Measurements from ENCODE around the gene NCOR2. TPM values are rescaled to one million over a fixed set of nuclear protein-coding genes. Genes with fewer than 3 reads are reported as not detected.

Gene NCOR2
- 48.5 and 52.2 TPM in 2 replicates for total RNA-seq (2014; rRNA removed; shearing (Covaris generic))

GRCh38 chr12:124566997-124567672 is at the start of gene NCOR2:
Gene NCOR2, minus strand, starts transcription at chr12:124567612. Its CDS starts 72,361 bp downstream, at chr12:124495251.
- DNase-seq: peak; percentile 48 to 50
- no peaks in the 10 kb centered on the region for H3K27me3 ChIP-seq
- peak within 1 kb of the TSS; percentile 84 for H3K4me3 ChIP-seq
- no peaks in the 10 kb centered on the region for H3K9me3 ChIP-seq (replicated peaks)
- peaks cover 3% of the 10 kb centered on the region for H3K36me3 ChIP-seq
- H3K27ac ChIP-seq: peak within 1 kb of the TSS; percentile 88
- peaks cover 8% of the 10 kb centered on the region for H3K4me1 ChIP-seq

DNA sequence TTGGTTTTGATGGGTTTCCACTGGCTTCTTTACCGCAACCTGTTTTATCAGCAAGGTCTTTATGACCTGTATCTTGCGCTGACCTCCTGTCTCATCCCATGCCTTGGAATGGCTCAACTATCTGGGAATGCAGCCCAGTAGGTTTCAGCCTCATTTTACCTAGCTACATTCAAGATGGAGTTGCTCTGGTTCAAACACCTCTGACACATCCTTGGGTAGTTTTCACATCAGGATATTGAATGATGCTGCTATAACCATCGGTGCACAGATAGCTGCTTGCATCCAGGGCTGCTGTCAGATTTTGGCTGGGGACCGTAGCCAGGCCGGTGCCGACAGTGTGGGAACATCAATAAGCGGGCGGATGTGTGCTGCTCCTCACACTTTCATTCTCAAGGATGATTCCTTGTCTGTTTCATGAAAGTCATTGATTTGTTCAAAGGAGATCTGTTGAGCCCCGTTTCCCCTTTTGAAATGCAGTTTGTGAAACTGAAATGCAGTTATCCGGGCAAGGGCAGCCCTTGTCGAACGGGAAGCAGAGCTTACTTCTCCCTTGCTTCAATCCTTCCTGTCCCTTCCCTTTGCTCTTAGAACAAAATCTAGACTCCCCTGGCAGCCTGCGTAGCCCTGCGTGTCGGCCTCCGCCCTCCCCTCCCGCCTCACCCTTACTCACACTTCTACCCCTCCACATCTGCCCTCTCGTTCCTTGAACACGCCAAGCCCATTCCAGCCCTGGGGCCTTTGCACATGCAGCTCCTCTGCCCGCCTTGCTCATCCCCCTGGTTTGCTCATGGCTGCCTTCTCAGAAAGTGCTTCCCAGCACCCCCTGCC is 49.2 kb upstream of the NCOR2 start:
- Histone ChIP-seq H3K36me3 (no peaks in the 10 kb centered on the region), H3K27me3 (peaks cover 12% of the 10 kb centered on the region; the same call in 1 of the 2 replicates), H3K4me1 (no peaks in the 10 kb centered on the region), H3K4me3 (no peak overlapping the region), H3K27ac (no peak overlapping the region), H3K9me3 (replicated peaks) (no peaks in the 10 kb centered on the region)
- no peak for DNase-seq

DNA sequence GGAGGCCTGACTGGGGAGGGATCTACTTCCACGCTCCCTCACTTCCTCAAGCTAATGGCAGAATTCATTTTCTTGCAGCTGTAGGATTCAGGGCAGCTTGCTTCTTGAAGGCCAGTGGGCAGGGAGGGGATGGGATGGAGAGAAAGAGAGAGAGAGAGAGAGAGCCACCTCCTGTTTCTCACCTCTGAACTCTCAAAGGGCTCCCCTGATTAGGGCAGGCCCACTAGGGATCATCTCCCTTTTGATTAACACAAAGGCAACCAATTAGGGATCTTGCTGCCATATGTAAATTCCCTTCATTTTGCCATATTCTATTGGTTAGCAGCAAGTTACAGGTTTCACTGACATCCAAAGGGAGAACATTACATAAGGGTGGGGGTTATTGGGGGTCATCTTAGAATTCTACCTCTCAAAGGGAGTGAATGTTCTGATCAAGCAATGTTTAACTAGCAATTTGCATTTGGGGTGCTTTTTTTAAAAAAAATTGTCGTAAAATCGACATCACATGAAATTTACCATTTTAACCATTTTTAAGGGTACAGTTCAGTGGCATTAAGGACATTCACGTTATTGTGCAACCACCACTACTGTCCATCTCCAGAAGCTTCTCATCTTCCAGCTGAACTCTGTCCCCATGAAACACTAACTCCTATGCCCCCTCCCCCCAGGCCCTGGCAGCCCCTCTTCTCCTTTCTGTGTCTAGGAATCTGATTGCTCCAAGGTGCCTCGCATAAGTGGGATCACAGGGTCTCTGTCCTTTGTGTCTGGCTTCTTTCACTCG is 47.3 kb upstream of the NCOR2 start:
- DNase-seq: no peak
- Histone ChIP-seq H3K4me1 (no peaks in the 10 kb centered on the region), H3K36me3 (no peaks in the 10 kb centered on the region), H3K27ac (no peak overlapping the region), H3K4me3 (no peak overlapping the region), H3K9me3 (replicated peaks) (no peaks in the 10 kb centered on the region), H3K27me3 (peaks cover 12% of the 10 kb centered on the region; the same call in 1 of the 2 replicates)

DNA sequence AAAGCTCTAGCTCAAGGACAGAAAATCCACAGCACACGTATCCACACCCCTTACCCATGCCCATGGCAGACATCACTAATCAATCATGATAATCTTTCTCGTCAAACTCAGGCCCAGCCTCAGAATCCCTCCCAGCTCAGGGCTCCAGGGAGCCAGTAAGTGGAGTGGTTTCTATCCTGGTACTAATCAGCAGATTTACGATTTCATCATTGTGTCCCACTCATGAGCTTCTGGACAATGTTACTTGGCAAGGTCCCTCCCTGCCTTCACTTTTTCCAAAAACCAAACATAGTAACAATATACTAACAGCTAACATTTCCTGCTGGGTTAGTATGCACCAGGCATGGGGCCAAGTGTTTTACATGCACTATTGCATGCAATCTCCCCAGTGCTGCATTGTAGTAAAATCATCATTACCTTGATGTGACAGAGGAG is 45.8 kb upstream of the NCOR2 start:
- no peaks in the 10 kb centered on the region for H3K9me3 ChIP-seq (replicated peaks)
- peaks cover 11% of the 10 kb centered on the region for H3K4me1 ChIP-seq
- peaks cover 8% of the 10 kb centered on the region; the same call in 1 of the 2 replicates for H3K27me3 ChIP-seq
- no peak overlapping the region for H3K4me3 ChIP-seq
- no peak for DNase-seq
- no peaks in the 10 kb centered on the region for H3K36me3 ChIP-seq
- no peak overlapping the region for H3K27ac ChIP-seq

- Histone ChIP-seq H3K27ac (no peak overlapping the region), H3K36me3 (no peaks in the 10 kb centered on the region), H3K27me3 (no peaks in the 10 kb centered on the region), H3K4me1 (peaks cover 11% of the 10 kb centered on the region), H3K4me3 (no peak overlapping the region), H3K9me3 (replicated peaks) (no peaks in the 10 kb centered on the region)
- DNase-seq: no peak
These were observed 44.9 kb upstream of the NCOR2 start for GRCh38 chr12:124612410-124612680.

- H3K27me3 ChIP-seq: no peaks in the 10 kb centered on the region
- peaks cover 11% of the 10 kb centered on the region for H3K4me1 ChIP-seq
- H3K9me3 ChIP-seq (replicated peaks): no peaks in the 10 kb centered on the region
- no peaks in the 10 kb centered on the region for H3K36me3 ChIP-seq
- H3K4me3 ChIP-seq: no peak overlapping the region
- no peak overlapping the region for H3K27ac ChIP-seq
- DNase-seq: no peak
These were observed 44.4 kb upstream of the NCOR2 start for GRCh38 chr12:124611559-124612409.

DNA sequence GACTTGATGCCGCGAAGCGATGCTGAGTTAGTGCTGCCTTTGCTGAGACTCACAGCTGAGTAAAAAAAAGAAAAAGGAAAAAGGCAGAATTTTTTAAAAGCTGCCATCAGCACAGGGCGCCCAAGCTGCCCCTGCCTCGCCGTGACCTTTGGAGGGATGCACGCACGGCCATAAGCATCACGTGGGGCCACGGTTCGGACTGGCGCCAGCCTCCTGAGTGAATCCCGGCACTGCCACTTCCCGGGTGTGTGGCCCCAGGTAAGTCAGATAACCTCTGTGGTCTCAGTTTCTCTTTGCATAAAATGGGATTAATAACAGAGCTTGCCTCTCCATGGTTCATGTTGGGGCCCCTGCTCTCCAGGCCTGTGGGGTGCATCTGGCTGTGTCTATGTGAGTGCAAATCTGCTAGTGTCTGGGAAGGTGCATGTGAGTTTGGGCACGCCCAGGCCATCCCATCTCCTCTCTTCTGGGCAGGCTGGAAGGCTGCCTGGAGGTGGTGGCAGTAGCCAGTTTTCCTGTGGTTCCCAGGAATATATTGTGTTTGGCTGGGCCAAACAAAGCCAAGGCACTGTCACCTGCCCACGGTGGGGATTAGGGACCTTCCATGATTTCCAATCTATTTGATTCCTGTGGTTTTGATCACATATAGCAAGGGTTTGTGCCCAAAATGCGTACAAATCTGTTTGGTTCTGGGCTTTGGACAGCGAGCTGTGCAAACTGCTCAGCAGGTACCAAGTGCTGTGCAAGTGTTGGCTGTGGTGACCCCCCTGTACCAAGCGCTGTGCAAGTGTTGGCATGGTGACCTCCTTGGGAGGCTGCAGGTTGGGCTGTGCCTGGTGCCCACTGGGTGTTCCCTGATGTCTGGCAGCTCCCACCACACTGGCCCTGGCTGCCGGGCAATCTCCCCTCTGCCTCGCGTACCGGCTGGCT is 43.5 kb upstream of the NCOR2 start:
- H3K4me1 ChIP-seq: peaks cover 11% of the 10 kb centered on the region
- H3K27ac ChIP-seq: no peak overlapping the region
- H3K9me3 ChIP-seq (replicated peaks): no peaks in the 10 kb centered on the region
- no peak overlapping the region for H3K4me3 ChIP-seq
- H3K27me3 ChIP-seq: no peaks in the 10 kb centered on the region
- no peak for DNase-seq
- H3K36me3 ChIP-seq: no peaks in the 10 kb centered on the region

DNA sequence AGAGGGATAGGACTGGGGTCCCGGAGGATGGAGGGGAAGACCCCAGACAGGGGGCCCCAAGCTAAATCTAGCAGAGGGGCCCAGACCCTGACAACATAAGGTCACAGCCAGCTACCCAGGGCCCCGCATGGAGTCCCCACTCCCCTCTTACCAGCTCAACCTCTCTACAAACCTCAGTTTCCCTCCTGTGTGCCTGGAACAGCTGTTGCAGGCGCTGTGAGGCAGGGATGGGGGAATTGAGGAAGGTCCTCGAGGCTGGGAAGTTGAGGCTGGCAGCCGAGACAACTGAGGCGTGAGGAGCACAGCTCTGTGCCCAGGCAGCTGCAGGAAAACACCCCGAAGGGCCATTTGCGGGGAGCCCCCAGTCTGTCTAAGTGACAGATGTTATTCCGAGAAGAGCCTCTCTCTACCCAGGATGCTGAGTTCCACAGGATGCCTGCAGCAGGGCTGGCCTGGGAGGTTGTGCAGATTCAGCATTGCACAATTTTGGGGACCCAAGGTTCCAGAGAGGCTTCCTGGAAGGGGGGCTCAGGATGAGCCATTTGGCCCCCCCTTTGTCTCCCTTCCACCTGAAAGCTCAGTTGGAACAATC is 42.7 kb upstream of the NCOR2 start:
- H3K9me3 ChIP-seq (replicated peaks): no peaks in the 10 kb centered on the region
- DNase-seq: no peak
- H3K4me1 ChIP-seq: peaks cover 18% of the 10 kb centered on the region
- no peak overlapping the region for H3K4me3 ChIP-seq
- H3K27ac ChIP-seq: no peak overlapping the region
- H3K36me3 ChIP-seq: no peaks in the 10 kb centered on the region
- no peaks in the 10 kb centered on the region for H3K27me3 ChIP-seq

GRCh38 chr12:124609041-124609989 is 41.9 kb upstream of the NCOR2 start:
- H3K36me3 ChIP-seq: no peaks in the 10 kb centered on the region
- no peaks in the 10 kb centered on the region for H3K9me3 ChIP-seq (replicated peaks)
- no peak overlapping the region for H3K4me3 ChIP-seq
- peaks cover 19% of the 10 kb centered on the region for H3K4me1 ChIP-seq
- H3K27me3 ChIP-seq: no peaks in the 10 kb centered on the region
- DNase-seq: peak; percentile 54 to 56
- H3K27ac ChIP-seq: no peak overlapping the region

- Histone ChIP-seq H3K4me1 (peaks cover 19% of the 10 kb centered on the region), H3K4me3 (no peak overlapping the region), H3K9me3 (replicated peaks) (no peaks in the 10 kb centered on the region), H3K27me3 (no peaks in the 10 kb centered on the region), H3K36me3 (no peaks in the 10 kb centered on the region), H3K27ac (no peak overlapping the region)
- DNase-seq: peak in 1 of 2 experiments; percentile 25
These were observed 41.0 kb upstream of the NCOR2 start for GRCh38 chr12:124608450-124608870.

- Histone ChIP-seq H3K36me3 (no peaks in the 10 kb centered on the region), H3K27ac (no peak overlapping the region), H3K4me3 (no peak overlapping the region), H3K9me3 (replicated peaks) (no peaks in the 10 kb centered on the region), H3K27me3 (no peaks in the 10 kb centered on the region), H3K4me1 (peaks cover 19% of the 10 kb centered on the region)
- no peak for DNase-seq
These were observed 40.4 kb upstream of the NCOR2 start for GRCh38 chr12:124607681-124608425.

Measured in SJCRH30 (cell line).